Measurements from ENCODE around the gene CCDC74B. TPM values are rescaled to one million over a fixed set of nuclear protein-coding genes. Genes with fewer than 3 reads are reported as not detected.
A peak's percentile ranks its signal among the peaks of the same experiment; 100 is the strongest.
"Not testable (repeated sequence)": the region's sequence is repeated elsewhere in the genome, so short reads cannot be mapped to it uniquely, and the experiment has no call there.

Gene CCDC74B
- total RNA-seq, 1 donor from 2014 or later, result 10.3 TPM

- Histone ChIP-seq H3K4me1 (peaks cover under 1% of the 10 kb centered on the region), H3K27me3 (no peaks in the 10 kb centered on the region), H3K9me3 (no peaks in the 10 kb centered on the region), H3K27ac (no peak overlapping the region), H3K36me3 (peaks cover 0 to 22% of the 10 kb centered on the region in 2 donors), H3K4me3 (no peak overlapping the region)
- TF ChIP-seq POLR2A (IDR thresholded peaks at IDR 0.05) (no peak), POLR2AphosphoS5 (IDR thresholded peaks at IDR 0.05; ENCODE audit: insufficient read depth in 1 of 2, low read depth in 1 of 2) (no peak), CTCF (IDR thresholded peaks at IDR 0.05) (no peak)
- intact Hi-C loops (cut with DNase I), result no loop called here
- no peak for DNase-seq (ENCODE audit: extremely low spot score in 2 of 2)
Observed at GRCh38 chr2:130150181-130151144, 5.6 kb upstream of the CCDC74B start.

- intact Hi-C loops (cut with DNase I); H3K27ac ChIP-seq; H3K4me3 ChIP-seq; H3K9me3 ChIP-seq; H3K27me3 ChIP-seq; DNase-seq (ENCODE audit: extremely low spot score in 2 of 2); H3K4me1 ChIP-seq: not testable (repeated sequence)
- H3K36me3 ChIP-seq, result peaks cover 0 to 16% of the 10 kb centered on the region in 2 donors
Observed at GRCh38 chr2:130148515-130148914, 3.6 kb upstream of the CCDC74B start.

- H3K27ac ChIP-seq; DNase-seq (ENCODE audit: extremely low spot score in 2 of 2); H3K27me3 ChIP-seq; intact Hi-C loops (cut with DNase I); H3K4me1 ChIP-seq; H3K9me3 ChIP-seq; H3K36me3 ChIP-seq: not testable (repeated sequence)
- H3K4me3 ChIP-seq, result peak overlapping the region; percentile 37 to 44
Observed at GRCh38 chr2:130143266-130144039, 1.5 kb downstream of the CCDC74B start.

GRCh38 chr2:130142396-130143265, 2.3 kb downstream of the CCDC74B start:
- H3K27me3 ChIP-seq; H3K9me3 ChIP-seq; H3K4me3 ChIP-seq; H3K36me3 ChIP-seq; H3K27ac ChIP-seq; DNase-seq (ENCODE audit: extremely low spot score in 2 of 2); H3K4me1 ChIP-seq; intact Hi-C loops (cut with DNase I): not testable (repeated sequence)

GRCh38 chr2:130141645-130142370, 3.1 kb downstream of the CCDC74B start:
- H3K36me3 ChIP-seq; H3K27ac ChIP-seq; H3K9me3 ChIP-seq; H3K4me3 ChIP-seq; DNase-seq (ENCODE audit: extremely low spot score in 2 of 2); intact Hi-C loops (cut with DNase I); H3K4me1 ChIP-seq; H3K27me3 ChIP-seq: not testable (repeated sequence)

- H3K4me3 ChIP-seq; H3K36me3 ChIP-seq; H3K4me1 ChIP-seq; H3K9me3 ChIP-seq; DNase-seq (ENCODE audit: extremely low spot score in 2 of 2); H3K27ac ChIP-seq; intact Hi-C loops (cut with DNase I); H3K27me3 ChIP-seq: not testable (repeated sequence)
Observed at GRCh38 chr2:130141002-130141401, 3.9 kb downstream of the CCDC74B start.

- intact Hi-C loops (cut with DNase I); H3K27me3 ChIP-seq; DNase-seq (ENCODE audit: extremely low spot score in 2 of 2); H3K36me3 ChIP-seq; H3K27ac ChIP-seq; H3K4me1 ChIP-seq; H3K9me3 ChIP-seq; H3K4me3 ChIP-seq: not testable (repeated sequence)
Observed at GRCh38 chr2:130140516-130140915, 4.4 kb downstream of the CCDC74B start.

GRCh38 chr2:130139331-130140280, 5.3 kb downstream of the CCDC74B start:
- H3K27me3 ChIP-seq; H3K27ac ChIP-seq; DNase-seq (ENCODE audit: extremely low spot score in 2 of 2); H3K36me3 ChIP-seq; H3K4me3 ChIP-seq; H3K4me1 ChIP-seq; H3K9me3 ChIP-seq; intact Hi-C loops (cut with DNase I): not testable (repeated sequence)

- H3K4me3 ChIP-seq; DNase-seq (ENCODE audit: extremely low spot score in 2 of 2); H3K4me1 ChIP-seq; H3K27ac ChIP-seq; H3K36me3 ChIP-seq; H3K27me3 ChIP-seq; H3K9me3 ChIP-seq; intact Hi-C loops (cut with DNase I): not testable (repeated sequence)
Observed at GRCh38 chr2:130138841-130139251, 6.1 kb downstream of the CCDC74B start.

GRCh38 chr2:130138326-130138725, 6.6 kb downstream of the CCDC74B start:
- H3K4me1 ChIP-seq; H3K27ac ChIP-seq; intact Hi-C loops (cut with DNase I); H3K9me3 ChIP-seq; H3K36me3 ChIP-seq; DNase-seq (ENCODE audit: extremely low spot score in 2 of 2); H3K27me3 ChIP-seq; H3K4me3 ChIP-seq: not testable (repeated sequence)

Data from vagina (tissue), 2 donors.